Epithelial cell of umbilical artery (primary cell): ENCODE results near the gene AGAP2. TPM values are rescaled to one million over a fixed set of nuclear protein-coding genes. Genes with fewer than 3 reads are reported as not detected.

Experiments
- total RNA-seq: library from RNA; depleted of rRNA; stranded (reverse); fragments of >200 nt; gene quantifications from 2 replicates; pipeline ENCODE4 v1.2.3, GENCODE V29; 2014

AGAP2 gene
- total RNA-seq, result under 0.01 and 0.15 TPM in 2 replicates

GRCh38 chr12:57738661-57739237 is at the start of gene AGAP2:
Gene AGAP2, minus strand, starts transcription at chr12:57738742. Its CDS starts 496 bp downstream, at chr12:57738246.

GRCh38 chr12:57782608-57783465 is 44.3 kb upstream of the AGAP2 start, which contains the start of gene TSFM:
Gene TSFM, plus strand, starts transcription at chr12:57782787. Its CDS starts 15 bp downstream, at chr12:57782802.

GRCh38 chr12:57772429-57773322 is 34.1 kb upstream of the AGAP2 start, which contains the start of gene EEF1AKMT3:
Gene EEF1AKMT3, plus strand, starts transcription at chr12:57772614. Its CDS starts 111 bp downstream, at chr12:57772725.

GRCh38 chr12:57771873-57772428 is 33.4 kb upstream of the AGAP2 start, which contains the start of gene METTL1:
Gene METTL1, minus strand, starts transcription at chr12:57772105. Its CDS starts 22 bp downstream, at chr12:57772083.

GRCh38 chr12:57766464-57767304 is 28.1 kb upstream of the AGAP2 start, which contains the start of gene CYP27B1:
Gene CYP27B1, minus strand, starts transcription at chr12:57767078. Its CDS starts 37 bp downstream, at chr12:57767041.

GRCh38 chr12:57754411-57755193 is 16.1 kb upstream of the AGAP2 start, which contains the start of gene MARCHF9:
Gene MARCHF9, plus strand, starts transcription at chr12:57755103. Its CDS starts 426 bp downstream, at chr12:57755529.

GRCh38 chr12:57751788-57752667 is 13.5 kb upstream of the AGAP2 start, which contains the start of gene CDK4:
Gene CDK4, minus strand, starts transcription at chr12:57752310. Its CDS starts 593 bp downstream, at chr12:57751717.

GRCh38 chr12:57744777-57745484 is 6.4 kb upstream of the AGAP2 start, which contains the start of gene TSPAN31:
Gene TSPAN31, plus strand, starts transcription at chr12:57745039. Its CDS starts 116 bp downstream, at chr12:57745155.

GRCh38 chr12:57693659-57694458 is 44.7 kb downstream of the AGAP2 start, which contains the start of gene OS9:
Gene OS9, plus strand, starts transcription at chr12:57694132. Its CDS starts 30 bp downstream, at chr12:57694162.

Other genes with a start within 250 kb of the AGAP2 start
- gene DDIT3, start 218.2 kb downstream of the AGAP2 start, total RNA-seq, result 7.5 and 11.2 TPM in 2 replicates
- gene MBD6, start 215.9 kb downstream of the AGAP2 start, total RNA-seq, result 2.3 and 3.6 TPM in 2 replicates
- 79.2 and 91.9 TPM in 2 replicates for gene DCTN2, start 191.6 kb downstream of the AGAP2 start, total RNA-seq
- gene KIF5A, start 188.7 kb downstream of the AGAP2 start, total RNA-seq, result under 0.01 TPM in 1 of 2 replicates, not detected in the other
- 5.5 and 17.3 TPM in 2 replicates for gene PIP4K2C, start 147.6 kb downstream of the AGAP2 start, total RNA-seq
- gene DTX3, start 133.9 kb downstream of the AGAP2 start, total RNA-seq, result 8.1 and 9.3 TPM in 2 replicates
- 3.8 and 8.1 TPM in 2 replicates for gene ARHGEF25, start 127.3 kb downstream of the AGAP2 start, total RNA-seq
- 0.65 TPM in 1 of 2 replicates, not detected in the other for gene B4GALNT1, start 105.5 kb downstream of the AGAP2 start, total RNA-seq
- gene OS9, start 44.6 kb downstream of the AGAP2 start, total RNA-seq, result 222 and 327 TPM in 2 replicates
- 56.2 and 118 TPM in 2 replicates for gene TSPAN31, start 6.3 kb upstream of the AGAP2 start, total RNA-seq
- gene CDK4, start 13.6 kb upstream of the AGAP2 start, total RNA-seq, result 166 and 201 TPM in 2 replicates
- 1.4 and 2.6 TPM in 2 replicates for gene MARCHF9, start 16.4 kb upstream of the AGAP2 start, total RNA-seq
- gene CYP27B1, start 28.3 kb upstream of the AGAP2 start, total RNA-seq, result 0.15 and 0.65 TPM in 2 replicates
- 4.5 and 5.0 TPM in 2 replicates for gene METTL1, start 33.4 kb upstream of the AGAP2 start, total RNA-seq
- 2.3 and 3.9 TPM in 2 replicates for gene EEF1AKMT3, start 33.9 kb upstream of the AGAP2 start, total RNA-seq
- gene TSFM, start 44.0 kb upstream of the AGAP2 start, total RNA-seq, result 20.8 and 30.7 TPM in 2 replicates
- gene AVIL, start 80.0 kb upstream of the AGAP2 start, total RNA-seq, result 0.65 and 2.3 TPM in 2 replicates
- 40.3 and 54.1 TPM in 2 replicates for gene CTDSP2, start 108.0 kb upstream of the AGAP2 start, total RNA-seq
- gene ATP23, start 202.8 kb upstream of the AGAP2 start, total RNA-seq, result 8.1 and 13.0 TPM in 2 replicates